Body of pancreas (tissue), 4 donors: Measurements from ENCODE around the gene C19orf81.

Source experiments
- POLR2A ChIP-seq, 3 donors: fragments of 450-650 bp; IDR thresholded peaks; one replicate each; pipeline ENCODE4 v1.6.1; 2016; ENCODE audit warnings: antibody characterized with exemption in 3 of 3, mild to moderate bottlenecking in 2 of 3
- TF ChIP-seq, protein P1 (sequence below), 7 experiments: fragments of 450-650 bp in 4 of 7; fragments of 200-600 bp in 3 of 7; sonication (generic) in 3 of 7; IDR thresholded peaks; one replicate each; pipeline ENCODE4 v1.5.1; 2016 to 2019; ENCODE audit warnings: antibody characterized with exemption in 7 of 7

DNA sequence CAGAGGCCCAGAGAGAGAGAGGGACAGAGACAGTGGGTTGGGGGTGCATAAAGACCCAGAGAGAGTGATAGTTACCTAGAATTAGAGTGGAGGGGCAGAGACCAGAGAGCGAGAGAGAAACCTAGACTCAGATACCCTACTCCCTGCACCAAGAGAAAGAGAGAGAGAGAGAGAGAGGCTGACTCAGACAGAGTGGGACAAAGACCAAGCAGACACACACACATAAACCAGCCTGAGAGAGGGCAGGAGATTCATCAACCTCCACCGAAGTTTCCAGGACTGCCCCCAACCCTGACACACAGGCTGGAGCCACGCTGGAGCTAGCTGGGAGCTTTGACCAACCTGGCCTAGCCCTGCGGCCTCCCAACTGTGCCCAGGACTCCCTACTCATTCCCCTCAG, 22.4 kb upstream of the C19orf81 start:
- TF ChIP-seq, protein P1, sequence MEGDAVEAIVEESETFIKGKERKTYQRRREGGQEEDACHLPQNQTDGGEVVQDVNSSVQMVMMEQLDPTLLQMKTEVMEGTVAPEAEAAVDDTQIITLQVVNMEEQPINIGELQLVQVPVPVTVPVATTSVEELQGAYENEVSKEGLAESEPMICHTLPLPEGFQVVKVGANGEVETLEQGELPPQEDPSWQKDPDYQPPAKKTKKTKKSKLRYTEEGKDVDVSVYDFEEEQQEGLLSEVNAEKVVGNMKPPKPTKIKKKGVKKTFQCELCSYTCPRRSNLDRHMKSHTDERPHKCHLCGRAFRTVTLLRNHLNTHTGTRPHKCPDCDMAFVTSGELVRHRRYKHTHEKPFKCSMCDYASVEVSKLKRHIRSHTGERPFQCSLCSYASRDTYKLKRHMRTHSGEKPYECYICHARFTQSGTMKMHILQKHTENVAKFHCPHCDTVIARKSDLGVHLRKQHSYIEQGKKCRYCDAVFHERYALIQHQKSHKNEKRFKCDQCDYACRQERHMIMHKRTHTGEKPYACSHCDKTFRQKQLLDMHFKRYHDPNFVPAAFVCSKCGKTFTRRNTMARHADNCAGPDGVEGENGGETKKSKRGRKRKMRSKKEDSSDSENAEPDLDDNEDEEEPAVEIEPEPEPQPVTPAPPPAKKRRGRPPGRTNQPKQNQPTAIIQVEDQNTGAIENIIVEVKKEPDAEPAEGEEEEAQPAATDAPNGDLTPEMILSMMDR (IDR thresholded peaks at IDR 0.05), result no peak
- TF ChIP-seq POLR2A (IDR thresholded peaks at IDR 0.05), result no peak
